ENCODE data around the gene EPHA6.

DNA sequence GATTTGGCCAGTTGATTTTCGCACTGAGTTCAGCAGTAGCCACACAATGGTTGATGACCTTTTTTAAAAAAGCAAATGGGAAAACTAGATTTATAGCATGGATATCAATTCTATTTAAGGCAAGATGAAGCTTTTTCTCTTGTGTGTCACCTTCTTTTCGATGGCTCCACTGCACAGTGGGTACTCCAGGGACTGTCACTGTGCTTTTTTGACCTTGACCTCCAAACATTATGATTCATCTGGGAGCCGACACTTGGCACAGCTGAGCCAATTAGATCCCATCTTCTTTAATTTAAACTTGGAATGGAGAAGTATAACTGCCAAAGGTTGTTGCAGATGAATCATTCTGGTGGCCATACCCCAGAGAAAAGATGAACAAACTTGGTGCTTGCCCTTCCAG is 367.3 kb downstream of the EPHA6 start:
- TF ChIP-seq, protein P1, sequence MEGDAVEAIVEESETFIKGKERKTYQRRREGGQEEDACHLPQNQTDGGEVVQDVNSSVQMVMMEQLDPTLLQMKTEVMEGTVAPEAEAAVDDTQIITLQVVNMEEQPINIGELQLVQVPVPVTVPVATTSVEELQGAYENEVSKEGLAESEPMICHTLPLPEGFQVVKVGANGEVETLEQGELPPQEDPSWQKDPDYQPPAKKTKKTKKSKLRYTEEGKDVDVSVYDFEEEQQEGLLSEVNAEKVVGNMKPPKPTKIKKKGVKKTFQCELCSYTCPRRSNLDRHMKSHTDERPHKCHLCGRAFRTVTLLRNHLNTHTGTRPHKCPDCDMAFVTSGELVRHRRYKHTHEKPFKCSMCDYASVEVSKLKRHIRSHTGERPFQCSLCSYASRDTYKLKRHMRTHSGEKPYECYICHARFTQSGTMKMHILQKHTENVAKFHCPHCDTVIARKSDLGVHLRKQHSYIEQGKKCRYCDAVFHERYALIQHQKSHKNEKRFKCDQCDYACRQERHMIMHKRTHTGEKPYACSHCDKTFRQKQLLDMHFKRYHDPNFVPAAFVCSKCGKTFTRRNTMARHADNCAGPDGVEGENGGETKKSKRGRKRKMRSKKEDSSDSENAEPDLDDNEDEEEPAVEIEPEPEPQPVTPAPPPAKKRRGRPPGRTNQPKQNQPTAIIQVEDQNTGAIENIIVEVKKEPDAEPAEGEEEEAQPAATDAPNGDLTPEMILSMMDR (IDR thresholded peaks at IDR 0.05) = no peak
- TF ChIP-seq POLR2A (IDR thresholded peaks at IDR 0.05) = no peak
